ENCODE measurements around the gene CXCR3. TPM values are rescaled to one million over a fixed set of nuclear protein-coding genes. Genes with fewer than 3 reads are reported as not detected.

Gene CXCR3
- total RNA-seq, 4 donors from 2014 or later, result not detected

GRCh38 chrX:71634366-71634765, 16.1 kb upstream of the CXCR3 start:
- DNase-seq (ENCODE audit: low spot score), result no peak
- no peak for ATAC-seq (ENCODE audit: low FRiP score)
- no peak for TF ChIP-seq CTCF (IDR thresholded peaks at IDR 0.05)

- DNase-seq (ENCODE audit: low spot score), result no peak
- no peak for TF ChIP-seq CTCF (IDR thresholded peaks at IDR 0.05)
- ATAC-seq (ENCODE audit: low FRiP score), result no peak
Measured at GRCh38 chrX:71632923-71633657, 14.8 kb upstream of the CXCR3 start.

- ATAC-seq (ENCODE audit: low FRiP score) (no peak), DNase-seq (ENCODE audit: low spot score) (no peak)
Measured at GRCh38 chrX:71629467-71629866, 11.2 kb upstream of the CXCR3 start.

GRCh38 chrX:71627588-71628404, 9.5 kb upstream of the CXCR3 start:
- no peak for ATAC-seq (ENCODE audit: low FRiP score)
- no peak for TF ChIP-seq CTCF (IDR thresholded peaks at IDR 0.05)
- no peak for DNase-seq (ENCODE audit: low spot score)

More at GRCh38 chrX:71629467-71629866, 11.2 kb upstream of the CXCR3 start:
- TF ChIP-seq CTCF (IDR thresholded peaks at IDR 0.05), result no peak

GRCh38 chrX:71626576-71626975, 8.3 kb upstream of the CXCR3 start:
- DNase-seq (ENCODE audit: low spot score), result no peak
- no peak for ATAC-seq (ENCODE audit: low FRiP score)
- no peak for TF ChIP-seq CTCF (IDR thresholded peaks at IDR 0.05)

GRCh38 chrX:71625471-71625870, 7.2 kb upstream of the CXCR3 start:
- no peak for DNase-seq (ENCODE audit: low spot score)
- TF ChIP-seq CTCF (IDR thresholded peaks at IDR 0.05), result no peak
- no peak for ATAC-seq (ENCODE audit: low FRiP score)

All from omental fat pad (tissue), 4 donors.